ENCODE results near the gene TMEM69. TPM values are rescaled to one million over a fixed set of nuclear protein-coding genes. Genes with fewer than 3 reads are reported as not detected.

The TMEM69 gene
- total and polyA plus RNA-seq, 2 of the 13 experiments (the other 11 are each of a cell fraction or from before 2014, with no cell fraction given): 25.4 to 135 TPM

- TF ChIP-seq ZNF280D (CRISPR knock-in tag; IDR thresholded peaks at IDR 0.05): 0 out of 2 replicates have a peak, but pooled peaks have one; percentile 21
- peak; percentile 53 for TF ChIP-seq ZC3H4 (CRISPR knock-in tag; IDR thresholded peaks at IDR 0.05; ENCODE audit: borderline replicate concordance)
- TF ChIP-seq HIVEP1 (CRISPR knock-in tag; IDR thresholded peaks at IDR 0.05): peak; percentile 25; the same call in 1 of the 2 replicates
- TF ChIP-seq, protein P1, sequence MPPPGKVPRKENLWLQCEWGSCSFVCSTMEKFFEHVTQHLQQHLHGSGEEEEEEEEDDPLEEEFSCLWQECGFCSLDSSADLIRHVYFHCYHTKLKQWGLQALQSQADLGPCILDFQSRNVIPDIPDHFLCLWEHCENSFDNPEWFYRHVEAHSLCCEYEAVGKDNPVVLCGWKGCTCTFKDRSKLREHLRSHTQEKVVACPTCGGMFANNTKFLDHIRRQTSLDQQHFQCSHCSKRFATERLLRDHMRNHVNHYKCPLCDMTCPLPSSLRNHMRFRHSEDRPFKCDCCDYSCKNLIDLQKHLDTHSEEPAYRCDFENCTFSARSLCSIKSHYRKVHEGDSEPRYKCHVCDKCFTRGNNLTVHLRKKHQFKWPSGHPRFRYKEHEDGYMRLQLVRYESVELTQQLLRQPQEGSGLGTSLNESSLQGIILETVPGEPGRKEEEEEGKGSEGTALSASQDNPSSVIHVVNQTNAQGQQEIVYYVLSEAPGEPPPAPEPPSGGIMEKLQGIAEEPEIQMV (CRISPR knock-in tag; IDR thresholded peaks at IDR 0.05; ENCODE audit: low read depth): 0 out of 2 replicates have a peak, but pooled peaks have one; percentile 52
- TF ChIP-seq ZNF639 (CRISPR knock-in tag; conservative IDR thresholded peaks at IDR 0.05): peak; percentile 28
- 0 out of 2 replicates have a peak, but pooled peaks have one; percentile 48 for TF ChIP-seq ZNF44 (CRISPR knock-in tag; IDR thresholded peaks at IDR 0.05)
- no peak for TF ChIP-seq ZNF660 (CRISPR knock-in tag; IDR thresholded peaks at IDR 0.05; ENCODE audit: borderline replicate concordance, low read depth)
- TF ChIP-seq, protein P2, sequence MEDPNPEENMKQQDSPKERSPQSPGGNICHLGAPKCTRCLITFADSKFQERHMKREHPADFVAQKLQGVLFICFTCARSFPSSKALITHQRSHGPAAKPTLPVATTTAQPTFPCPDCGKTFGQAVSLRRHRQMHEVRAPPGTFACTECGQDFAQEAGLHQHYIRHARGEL (CRISPR knock-in tag; IDR thresholded peaks at IDR 0.05): peak; percentile 62; the same call in 1 of the 2 replicates
- no peak for TF ChIP-seq HMG20A (CRISPR knock-in tag; IDR thresholded peaks at IDR 0.05; ENCODE audit: borderline replicate concordance)
- no peak for TF ChIP-seq ZNF160 (CRISPR knock-in tag; IDR thresholded peaks at IDR 0.05)
- TF ChIP-seq ZGPAT (CRISPR knock-in tag; IDR thresholded peaks at IDR 0.05): 0 out of 2 replicates have a peak, but pooled peaks have one; percentile 30
- no peak; the same call in none of the 2 replicates for TF ChIP-seq RXRA (CRISPR knock-in tag; IDR thresholded peaks at IDR 0.05)
- TF ChIP-seq, protein P3, sequence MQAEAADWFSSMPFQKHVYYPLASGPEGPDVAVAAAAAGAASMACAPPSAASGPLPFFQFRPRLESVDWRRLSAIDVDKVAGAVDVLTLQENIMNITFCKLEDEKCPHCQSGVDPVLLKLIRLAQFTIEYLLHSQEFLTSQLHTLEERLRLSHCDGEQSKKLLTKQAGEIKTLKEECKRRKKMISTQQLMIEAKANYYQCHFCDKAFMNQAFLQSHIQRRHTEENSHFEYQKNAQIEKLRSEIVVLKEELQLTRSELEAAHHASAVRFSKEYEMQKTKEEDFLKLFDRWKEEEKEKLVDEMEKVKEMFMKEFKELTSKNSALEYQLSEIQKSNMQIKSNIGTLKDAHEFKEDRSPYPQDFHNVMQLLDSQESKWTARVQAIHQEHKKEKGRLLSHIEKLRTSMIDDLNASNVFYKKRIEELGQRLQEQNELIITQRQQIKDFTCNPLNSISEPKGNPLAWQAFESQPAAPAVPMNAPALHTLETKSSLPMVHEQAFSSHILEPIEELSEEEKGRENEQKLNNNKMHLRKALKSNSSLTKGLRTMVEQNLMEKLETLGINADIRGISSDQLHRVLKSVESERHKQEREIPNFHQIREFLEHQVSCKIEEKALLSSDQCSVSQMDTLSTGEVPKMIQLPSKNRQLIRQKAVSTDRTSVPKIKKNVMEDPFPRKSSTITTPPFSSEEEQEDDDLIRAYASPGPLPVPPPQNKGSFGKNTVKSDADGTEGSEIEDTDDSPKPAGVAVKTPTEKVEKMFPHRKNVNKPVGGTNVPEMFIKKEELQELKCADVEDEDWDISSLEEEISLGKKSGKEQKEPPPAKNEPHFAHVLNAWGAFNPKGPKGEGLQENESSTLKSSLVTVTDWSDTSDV (CRISPR knock-in tag; IDR thresholded peaks at IDR 0.05): peak; percentile 80; the same call in 1 of the 2 replicates
- peak; percentile 73; the same call in 1 of the 2 replicates for TF ChIP-seq YEATS4 (CRISPR knock-in tag; IDR thresholded peaks at IDR 0.05; ENCODE audit: borderline replicate concordance)
- TF ChIP-seq ZNF563 (CRISPR knock-in tag; IDR thresholded peaks at IDR 0.05): 0 out of 2 replicates have a peak, but pooled peaks have one; percentile 27
- peak; percentile 12; the same call in 1 of the 2 replicates for TF ChIP-seq ZNF652 (CRISPR knock-in tag; IDR thresholded peaks at IDR 0.05; ENCODE audit: borderline replicate concordance, low read depth)
- TF ChIP-seq PHF20 (CRISPR knock-in tag; IDR thresholded peaks at IDR 0.05): 0 out of 2 replicates have a peak, but pooled peaks have one; percentile 8
- TF ChIP-seq HCFC1 (IDR thresholded peaks at IDR 0.05; ENCODE audit: low read depth, low read length): no peak
Observed at GRCh38 chr1:45686288-45687013, 1.5 kb upstream of the TMEM69 start, which contains the start of gene GPBP1L1 (continued).

Data from HepG2 (cell line).